ENCODE measurements around the gene TARBP2. TPM values are rescaled to one million over a fixed set of nuclear protein-coding genes. Genes with fewer than 3 reads are reported as not detected.

TARBP2 gene
- polyA plus RNA-seq, 2 of the 4 experiments (the other 2 are of a cell fraction), result 41.5 to 49.9 TPM

- CTCF ChIA-PET, result interaction anchor here (1.5 to 3.4 kb wide), 3 partner anchors 16 to 173 kb away, joined by 4 to 19 read pairs (median 5); partner anchors contain the start of gene NPFF
- FAIRE-seq, result no peak
- H3K4me1 ChIP-seq, result no peaks in the 10 kb centered on the region
- POLR2A ChIA-PET, result no interaction called here
- no peak for TF ChIP-seq E2F6 (IDR thresholded peaks at IDR 0.05; ENCODE audit: borderline replicate concordance, low read depth)
- TF ChIP-seq HOXA7 (CRISPR knock-in tag; IDR thresholded peaks at IDR 0.05), result no peak
- no peak for TF ChIP-seq MAX (IDR thresholded peaks at IDR 0.05)
- TF ChIP-seq, protein P1, sequence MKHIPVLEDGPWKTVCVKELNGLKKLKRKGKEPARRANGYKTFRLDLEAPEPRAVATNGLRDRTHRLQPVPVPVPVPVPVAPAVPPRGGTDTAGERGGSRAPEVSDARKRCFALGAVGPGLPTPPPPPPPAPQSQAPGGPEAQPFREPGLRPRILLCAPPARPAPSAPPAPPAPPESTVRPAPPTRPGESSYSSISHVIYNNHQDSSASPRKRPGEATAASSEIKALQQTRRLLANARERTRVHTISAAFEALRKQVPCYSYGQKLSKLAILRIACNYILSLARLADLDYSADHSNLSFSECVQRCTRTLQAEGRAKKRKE (CRISPR knock-in tag; IDR thresholded peaks at IDR 0.05; ENCODE audit: low read depth), result no peak
- no peak for TF ChIP-seq RAD21 (conservative IDR thresholded peaks at IDR 0.05 in 1 of 2, IDR thresholded peaks at IDR 0.05 in 1 of 2)
- TF ChIP-seq EHF (CRISPR knock-in tag; IDR thresholded peaks at IDR 0.05), result no peak
- TF ChIP-seq ZFP36 (IDR thresholded peaks at IDR 0.05; ENCODE audit: borderline replicate concordance, partially characterized antibody), result no peak
- no peak for TF ChIP-seq BHLHE40 (IDR thresholded peaks at IDR 0.05; ENCODE audit: low read depth, low read length)
- TF ChIP-seq HES2 (IDR thresholded peaks at IDR 0.05), result no peak
- no peak for TF ChIP-seq ZC3H11A (IDR thresholded peaks at IDR 0.05)
- no peak for TF ChIP-seq ESRRA (IDR thresholded peaks at IDR 0.05; ENCODE audit: borderline replicate concordance, low read length)
- TF ChIP-seq TFCP2L1 (CRISPR knock-in tag; IDR thresholded peaks at IDR 0.05), result no peak
- no peak for TF ChIP-seq HOXB13 (CRISPR knock-in tag; IDR thresholded peaks at IDR 0.05; ENCODE audit: low read depth)
- no peak for TF ChIP-seq CBX8 (IDR thresholded peaks at IDR 0.05)
- no peak for TF ChIP-seq CHD2 (IDR thresholded peaks at IDR 0.05; ENCODE audit: low read length, partially characterized antibody)
- TF ChIP-seq MAFK (IDR thresholded peaks at IDR 0.05; ENCODE audit: partially characterized antibody), result no peak
- TF ChIP-seq POLR2A (IDR thresholded peaks at IDR 0.05; ENCODE audit: low read length), result no peak
- no peak for ATAC-seq
- no peaks in the 10 kb centered on the region for H3K9me3 ChIP-seq
- no peak overlapping the region for H3K27ac ChIP-seq
- 98% methylated on average over 13 of the region's 13 CpGs for WGBS (ENCODE audit: missing lambda C conversion rate)
- no peak overlapping the region for H3K4me2 ChIP-seq
- no peak for DNase-seq (ENCODE audit: low read depth in 1 of 2, low spot score in 1 of 2)
- no peak overlapping the region for H3K4me3 ChIP-seq
Measured at GRCh38 chr12:53524476-53524875, 23.4 kb downstream of the TARBP2 start.

- no peak for ATAC-seq
- 92% methylated on average over 2 of the region's 2 CpGs for WGBS (ENCODE audit: missing lambda C conversion rate)
- no peaks in the 10 kb centered on the region for H3K9me3 ChIP-seq
- no peak for FAIRE-seq
- no peak for DNase-seq (ENCODE audit: low read depth in 1 of 2, low spot score in 1 of 2)
- H3K27ac ChIP-seq, result no peak overlapping the region
- CTCF ChIA-PET, result interaction anchor here (0.9 to 1.5 kb wide), 3 partner anchors 13 to 216 kb away, joined by 3 to 6 read pairs (median 5); no protein-coding TSS in a partner anchor
- no peak overlapping the region for H3K4me3 ChIP-seq
- TF ChIP-seq HDAC2 (IDR thresholded peaks at IDR 0.05) (no peak), HOXB5 (CRISPR knock-in tag; IDR thresholded peaks at IDR 0.05) (no peak), EHF (CRISPR knock-in tag; IDR thresholded peaks at IDR 0.05) (no peak), CBX2 (IDR thresholded peaks at IDR 0.05; ENCODE audit: borderline replicate concordance, low read depth) (no peak), NPAS2 (CRISPR knock-in tag; IDR thresholded peaks at IDR 0.05; ENCODE audit: borderline replicate concordance) (no peak), HOXA7 (CRISPR knock-in tag; IDR thresholded peaks at IDR 0.05) (no peak), MAX (IDR thresholded peaks at IDR 0.05) (no peak), KDM1A (IDR thresholded peaks at IDR 0.05; ENCODE audit: low read depth) (no peak), FOSB (CRISPR knock-in tag; IDR thresholded peaks at IDR 0.05) (no peak), BHLHE40 (IDR thresholded peaks at IDR 0.05; ENCODE audit: low read depth, low read length) (no peak), FOSL2 (IDR thresholded peaks at IDR 0.05) (no peak), FOSL2 (CRISPR knock-in tag; IDR thresholded peaks at IDR 0.05) (no peak)
- TF ChIP-seq, protein P2, sequence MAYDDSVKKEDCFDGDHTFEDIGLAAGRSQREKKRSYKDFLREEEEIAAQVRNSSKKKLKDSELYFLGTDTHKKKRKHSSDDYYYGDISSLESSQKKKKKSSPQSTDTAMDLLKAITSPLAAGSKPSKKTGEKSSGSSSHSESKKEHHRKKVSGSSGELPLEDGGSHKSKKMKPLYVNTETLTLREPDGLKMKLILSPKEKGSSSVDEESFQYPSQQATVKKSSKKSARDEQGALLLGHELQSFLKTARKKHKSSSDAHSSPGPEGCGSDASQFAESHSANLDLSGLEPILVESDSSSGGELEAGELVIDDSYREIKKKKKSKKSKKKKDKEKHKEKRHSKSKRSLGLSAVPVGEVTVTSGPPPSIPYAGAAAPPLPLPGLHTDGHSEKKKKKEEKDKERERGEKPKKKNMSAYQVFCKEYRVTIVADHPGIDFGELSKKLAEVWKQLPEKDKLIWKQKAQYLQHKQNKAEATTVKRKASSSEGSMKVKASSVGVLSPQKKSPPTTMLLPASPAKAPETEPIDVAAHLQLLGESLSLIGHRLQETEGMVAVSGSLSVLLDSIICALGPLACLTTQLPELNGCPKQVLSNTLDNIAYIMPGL (CRISPR knock-in tag; IDR thresholded peaks at IDR 0.05; ENCODE audit: borderline replicate concordance), result no peak
- POLR2A ChIA-PET, result no interaction called here
- no peak overlapping the region for H3K4me2 ChIP-seq
- peaks cover 5% of the 10 kb centered on the region; the same call in 1 of the 3 replicates for H3K4me1 ChIP-seq
Measured at GRCh38 chr12:53530061-53530460, 29.0 kb downstream of the TARBP2 start.

Data from A549 (cell line).